Left kidney (tissue), 2 donors: Measurements from ENCODE around the gene RPP40. TPM values are rescaled to one million over a fixed set of nuclear protein-coding genes. Genes with fewer than 3 reads are reported as not detected.

ENCODE experiments used
- DNase-seq: peaks from one replicate; pipeline ENCODE4 v3.0.0-alpha.2; 2013
- polyA plus RNA-seq: library from polyadenylated mRNA; unstranded; fragments of 120-200 nt; gene quantifications from one replicate; pipeline ENCODE4 v1.2.1, GENCODE V29; 2013; ENCODE audit not compliant: insufficient read length

The RPP40 gene
- polyA plus RNA-seq, 1 donor = 12.6 TPM

GRCh38 chr6:4970739-4971395 lies 33.0 kb downstream of the RPP40 start:
- DNase-seq = no peak

DNA sequence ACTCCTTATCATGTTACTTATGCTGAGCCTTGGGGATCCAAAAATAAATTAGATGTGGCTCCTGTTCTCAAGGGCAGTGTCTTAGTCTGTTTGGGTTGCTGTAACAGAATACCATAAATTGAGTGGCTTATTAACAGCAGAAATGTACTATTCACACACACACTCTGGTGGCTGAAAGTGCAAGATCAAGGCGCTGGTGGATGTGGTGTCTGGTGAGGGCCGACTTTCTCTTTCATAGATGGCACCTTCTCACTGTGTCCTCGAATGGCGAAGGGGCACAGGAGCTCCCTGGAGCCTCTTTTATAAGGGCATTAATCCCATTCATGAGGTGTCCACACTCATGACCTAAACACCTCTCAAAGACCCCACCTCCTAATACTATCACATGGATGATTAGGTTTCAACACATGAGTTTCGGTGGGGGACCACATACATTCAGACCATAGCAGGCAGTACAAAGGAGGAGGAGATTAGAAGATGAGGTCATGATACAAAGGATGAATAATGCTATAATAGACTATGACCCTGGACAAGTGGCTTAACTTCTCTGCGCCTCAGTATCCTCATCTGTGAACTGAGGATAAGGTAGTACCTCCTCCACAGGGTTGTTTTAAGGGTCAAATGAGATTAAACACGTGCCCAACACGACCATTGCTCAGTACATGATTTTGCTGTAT lies 34.1 kb downstream of the RPP40 start:
- DNase-seq = no peak

GRCh38 chr6:4967301-4968030 lies 36.4 kb downstream of the RPP40 start:
- DNase-seq = no peak

GRCh38 chr6:4965562-4966389 lies 38.1 kb downstream of the RPP40 start:
- DNase-seq = no peak

DNA sequence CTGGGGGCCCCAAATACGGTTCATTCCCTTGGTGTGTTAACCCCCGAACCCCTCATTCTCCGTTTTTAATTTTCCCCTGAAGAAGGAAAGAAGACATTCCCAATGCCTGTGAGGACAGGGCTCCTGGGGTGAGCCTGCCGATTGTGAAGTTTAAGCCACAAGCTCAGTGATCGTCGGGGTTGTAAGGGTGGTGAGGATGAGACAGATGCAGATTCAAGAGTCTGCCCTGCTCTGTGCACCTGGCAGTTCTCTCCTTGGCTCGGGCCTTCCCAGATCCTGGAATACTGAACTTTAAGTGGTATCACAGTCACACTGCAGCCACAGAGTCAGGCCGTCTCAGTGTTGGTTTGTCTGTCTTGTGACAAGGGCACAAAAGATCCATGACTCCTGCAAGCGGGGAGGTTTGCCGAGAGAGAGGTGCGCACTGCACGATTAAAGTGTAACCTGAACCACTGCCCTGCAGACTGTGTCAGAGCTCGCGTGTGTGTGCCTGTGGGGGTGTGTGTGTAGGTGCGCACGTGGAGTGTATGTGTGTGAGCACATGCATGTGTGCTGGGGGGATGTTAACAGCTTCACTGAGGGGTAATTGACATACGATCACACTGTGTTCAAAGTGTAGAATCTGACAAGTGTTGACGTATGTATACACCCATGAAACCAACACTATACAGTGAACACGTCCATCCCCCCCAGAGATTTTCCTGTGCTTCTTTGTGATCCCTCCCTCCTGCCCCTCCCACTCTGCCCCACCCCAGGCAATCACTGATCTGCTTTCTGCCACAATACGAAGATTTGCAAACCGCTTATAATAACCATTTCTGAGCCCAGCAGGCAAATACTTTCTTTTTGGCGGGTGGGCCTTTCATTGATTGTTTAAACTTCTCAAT lies 38.9 kb downstream of the RPP40 start:
- DNase-seq = peak; percentile 26

- DNase-seq = no peak
These were observed 40.9 kb downstream of the RPP40 start for GRCh38 chr6:4962905-4963304.

- no peak for DNase-seq
These were observed 42.3 kb downstream of the RPP40 start for GRCh38 chr6:4961322-4962168.

GRCh38 chr6:4958624-4959023 lies 45.2 kb downstream of the RPP40 start:
- no peak for DNase-seq

DNA sequence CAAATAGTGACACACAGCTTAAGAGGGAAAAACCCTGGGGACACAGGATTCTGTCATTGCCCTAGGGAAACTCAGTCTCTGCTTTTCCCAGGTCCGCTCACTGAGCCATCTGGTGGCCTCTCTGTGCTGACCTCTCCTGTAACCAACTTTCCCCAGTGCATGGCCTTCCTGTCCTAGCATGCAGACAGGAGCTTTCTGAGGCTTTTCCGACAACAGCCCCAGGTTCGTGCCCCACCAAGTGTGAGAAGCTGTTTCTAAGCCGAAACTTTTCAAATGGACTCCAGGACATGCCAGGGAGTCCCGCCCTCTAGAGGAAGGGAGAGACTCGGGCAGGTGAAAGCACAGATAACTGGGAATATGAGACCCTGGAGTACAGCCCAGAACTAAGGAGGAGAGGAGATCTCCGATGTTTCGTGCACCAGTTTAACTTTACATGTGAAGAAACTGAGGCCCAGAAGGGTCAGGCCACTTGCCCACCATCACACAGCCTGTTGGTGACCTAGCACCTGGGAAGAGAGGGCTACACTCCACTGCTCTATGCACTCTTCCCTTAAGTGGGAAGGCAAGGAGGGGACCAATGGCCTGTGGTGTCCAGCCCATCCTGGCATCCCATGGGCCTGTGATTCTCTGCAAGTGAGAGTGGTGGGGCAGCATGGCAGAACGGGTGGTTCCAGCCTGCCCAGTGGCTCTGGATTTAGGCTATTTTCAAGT lies 46.2 kb downstream of the RPP40 start:
- DNase-seq = no peak

GRCh38 chr6:4956625-4957024 lies 47.2 kb downstream of the RPP40 start:
- DNase-seq = no peak

DNA sequence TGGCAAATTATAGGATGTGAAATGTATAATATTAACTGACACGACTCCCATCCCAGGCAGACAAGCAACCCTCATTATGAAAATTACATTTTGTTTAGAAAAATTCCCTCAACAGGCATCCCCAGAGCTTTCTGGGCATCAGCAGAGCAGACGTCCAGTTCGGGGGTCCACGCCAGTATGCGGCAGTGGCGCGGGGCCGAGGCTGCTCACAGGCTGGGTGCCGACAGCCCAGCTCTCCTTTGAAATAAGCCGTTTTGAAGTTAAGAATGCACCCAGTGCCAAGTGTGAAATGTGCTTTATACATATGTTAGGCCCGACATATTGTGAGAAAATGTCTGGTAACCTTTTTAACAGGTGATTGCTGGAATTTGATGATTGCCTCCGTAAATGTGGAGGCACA lies 50.4 kb downstream of the RPP40 start:
- no peak for DNase-seq

DNA sequence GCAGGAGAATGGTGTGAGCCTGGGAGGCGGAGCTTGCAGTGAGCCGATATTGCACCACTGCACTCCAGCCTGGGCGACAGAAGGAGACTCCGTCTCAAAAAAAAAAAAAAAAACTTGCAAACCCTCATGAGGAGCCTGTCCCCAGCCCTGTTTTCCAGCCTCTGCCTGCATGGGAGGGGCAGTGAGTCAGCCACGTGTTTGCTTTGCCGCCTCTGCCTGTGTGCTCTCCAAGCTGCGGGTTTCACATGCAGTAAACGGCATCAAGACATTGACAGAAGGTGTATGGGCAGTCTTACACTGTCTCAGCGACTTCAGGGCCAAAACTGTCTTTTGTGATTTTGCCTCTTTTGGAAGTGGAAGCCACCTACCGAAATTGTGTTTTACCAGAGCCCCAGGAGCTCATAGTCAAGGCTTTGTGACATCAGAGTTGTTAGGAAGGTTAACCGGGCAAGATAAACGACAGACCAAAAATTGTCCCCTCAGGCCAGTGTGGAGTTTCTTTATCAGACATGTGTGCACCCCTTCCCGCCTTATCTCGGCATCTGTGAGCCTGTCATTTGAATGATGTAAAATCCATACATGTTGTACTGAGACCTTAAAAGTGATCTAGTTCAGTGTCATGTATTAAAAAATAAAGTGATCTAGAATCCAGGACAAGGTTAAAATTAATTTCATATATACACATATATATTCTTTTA lies 52.9 kb downstream of the RPP40 start:
- no peak for DNase-seq

- DNase-seq = no peak
These were observed 53.8 kb downstream of the RPP40 start for GRCh38 chr6:4950076-4950475.

GRCh38 chr6:4948781-4949450 lies 54.9 kb downstream of the RPP40 start:
- no peak for DNase-seq

- no peak for DNase-seq
These were observed 56.1 kb downstream of the RPP40 start for GRCh38 chr6:4947716-4948115.

DNA sequence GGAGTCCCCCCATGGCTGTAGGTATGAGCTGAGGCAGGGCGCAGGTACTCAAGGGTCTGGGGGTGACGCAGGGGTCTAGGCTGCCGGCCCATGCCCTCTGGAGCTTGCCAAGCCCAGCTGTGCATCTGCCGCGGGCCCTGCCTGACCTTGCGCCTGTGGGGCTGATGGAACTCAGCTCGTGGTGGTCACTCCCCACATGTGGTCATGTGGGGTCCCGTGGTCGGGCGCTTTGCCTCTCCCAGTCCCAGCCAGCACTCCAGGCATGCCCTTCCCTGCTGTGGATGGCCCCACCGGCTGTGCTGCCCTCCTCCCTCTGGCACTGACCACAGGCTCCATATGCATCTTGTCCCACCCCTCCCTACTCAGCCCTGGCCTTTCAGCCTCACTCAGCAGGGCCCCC lies 57.3 kb downstream of the RPP40 start:
- DNase-seq = no peak
